Vagina (tissue), 2 donors: ENCODE data around the gene METTL1. TPM values are rescaled to one million over a fixed set of nuclear protein-coding genes. Genes with fewer than 3 reads are reported as not detected.

ENCODE experiments used
- DNase-seq, 2 donors: peaks; one replicate each; pipeline ENCODE4 v3.0.0-alpha.2; 2017; ENCODE audit errors: extremely low spot score in 2 of 2
- H3K27ac ChIP-seq: fragments of 200-600 bp; sonication (generic); one replicate; pipeline ENCODE4 v1.5.1; 2019
- H3K27me3 ChIP-seq: fragments of 200-600 bp; sonication (generic); one replicate; pipeline ENCODE4 v1.5.1; 2019
- H3K36me3 ChIP-seq, 2 donors: fragments of 200-600 bp; sonication (generic); one replicate each; pipeline ENCODE4 v1.5.1; 2017 to 2019
- H3K4me1 ChIP-seq: fragments of 200-600 bp; sonication (generic); one replicate; pipeline ENCODE4 v1.5.1; 2019
- H3K4me3 ChIP-seq, 2 donors: fragments of 200-600 bp; sonication (generic); 1 replicate in 1 of 2; 2 replicates in 1 of 2; pipeline ENCODE4 v1.5.1; 2016 to 2019
- H3K9me3 ChIP-seq: fragments of 200-600 bp; sonication (generic); one replicate; pipeline ENCODE4 v1.5.1; 2019
- POLR2A ChIP-seq, 2 donors: fragments of 450-650 bp; IDR thresholded peaks; one replicate each; pipeline ENCODE4 v1.6.1; 2017; ENCODE audit warnings: antibody characterized with exemption in 2 of 2, mild to moderate bottlenecking in 2 of 2, moderate library complexity in 2 of 2
- POLR2AphosphoS5 ChIP-seq, 2 donors: sonication (generic); formaldehyde crosslinking; IDR thresholded peaks; one replicate each; pipeline ENCODE4 v1.9.0; 2017; ENCODE audit warnings: antibody characterized with exemption in 2 of 2, mild to moderate bottlenecking in 2 of 2, low read depth in 1 of 2; ENCODE audit not compliant: insufficient read depth in 1 of 2
- intact Hi-C: fragments of 100-400 bp; cut with DNase I; formaldehyde crosslinking; loops from one replicate; pipeline ENCODE4 v1.15.1; 2023
- total RNA-seq: library from RNA; depleted of rRNA; stranded (reverse); fragments of >200 nt; gene quantifications from one replicate; pipeline ENCODE4 v1.2.3, GENCODE V29; 2016
- TF ChIP-seq, protein P1 (sequence below), 3 experiments: fragments of 450-650 bp in 2 of 3; fragments of 200-600 bp in 1 of 3; sonication (generic) in 1 of 3; IDR thresholded peaks; one replicate each; pipeline ENCODE4 v1.5.1; 2017 to 2019; ENCODE audit warnings: antibody characterized with exemption in 3 of 3, mild to moderate bottlenecking in 2 of 3, moderate library complexity in 2 of 3

The METTL1 gene
- total RNA-seq, 1 donor from 2014 or later: 10.8 TPM

DNA sequence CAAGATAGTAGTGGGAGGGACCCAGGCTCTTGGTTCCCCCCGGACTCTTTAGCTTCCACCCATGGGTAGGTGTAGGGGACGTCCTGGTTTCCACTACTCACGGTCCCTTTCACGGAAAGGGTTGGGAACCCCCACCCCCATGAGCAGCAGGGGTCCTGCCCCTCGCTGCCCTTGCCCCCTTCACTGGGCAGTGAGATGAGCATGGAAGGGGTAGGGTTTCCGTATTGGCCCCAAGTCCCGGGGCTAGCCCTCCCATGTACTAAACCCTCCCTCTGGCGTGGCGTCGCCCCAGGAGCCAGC, 46.1 kb downstream of the METTL1 start:
- Histone ChIP-seq H3K4me1 (peaks cover 10% of the 10 kb centered on the region), H3K36me3 (peaks cover 0 to 8% of the 10 kb centered on the region in 2 donors), H3K4me3 (peak overlapping the region; percentile 63 to 66), H3K27me3 (no peaks in the 10 kb centered on the region), H3K27ac (peak overlapping the region; percentile 58), H3K9me3 (no peaks in the 10 kb centered on the region)
- DNase-seq: peak in 1 of 2 donors; percentile 89
- no peak for TF ChIP-seq POLR2AphosphoS5 (IDR thresholded peaks at IDR 0.05; ENCODE audit: insufficient read depth in 1 of 2, low read depth in 1 of 2)
- TF ChIP-seq, protein P1, sequence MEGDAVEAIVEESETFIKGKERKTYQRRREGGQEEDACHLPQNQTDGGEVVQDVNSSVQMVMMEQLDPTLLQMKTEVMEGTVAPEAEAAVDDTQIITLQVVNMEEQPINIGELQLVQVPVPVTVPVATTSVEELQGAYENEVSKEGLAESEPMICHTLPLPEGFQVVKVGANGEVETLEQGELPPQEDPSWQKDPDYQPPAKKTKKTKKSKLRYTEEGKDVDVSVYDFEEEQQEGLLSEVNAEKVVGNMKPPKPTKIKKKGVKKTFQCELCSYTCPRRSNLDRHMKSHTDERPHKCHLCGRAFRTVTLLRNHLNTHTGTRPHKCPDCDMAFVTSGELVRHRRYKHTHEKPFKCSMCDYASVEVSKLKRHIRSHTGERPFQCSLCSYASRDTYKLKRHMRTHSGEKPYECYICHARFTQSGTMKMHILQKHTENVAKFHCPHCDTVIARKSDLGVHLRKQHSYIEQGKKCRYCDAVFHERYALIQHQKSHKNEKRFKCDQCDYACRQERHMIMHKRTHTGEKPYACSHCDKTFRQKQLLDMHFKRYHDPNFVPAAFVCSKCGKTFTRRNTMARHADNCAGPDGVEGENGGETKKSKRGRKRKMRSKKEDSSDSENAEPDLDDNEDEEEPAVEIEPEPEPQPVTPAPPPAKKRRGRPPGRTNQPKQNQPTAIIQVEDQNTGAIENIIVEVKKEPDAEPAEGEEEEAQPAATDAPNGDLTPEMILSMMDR (IDR thresholded peaks at IDR 0.05): no peak
- no peak for TF ChIP-seq POLR2A (IDR thresholded peaks at IDR 0.05)
- intact Hi-C loops: loop anchor here (2.0 kb wide), 1 partner anchor 57 kb away; the partner anchor contains the start of gene TSFM

DNA sequence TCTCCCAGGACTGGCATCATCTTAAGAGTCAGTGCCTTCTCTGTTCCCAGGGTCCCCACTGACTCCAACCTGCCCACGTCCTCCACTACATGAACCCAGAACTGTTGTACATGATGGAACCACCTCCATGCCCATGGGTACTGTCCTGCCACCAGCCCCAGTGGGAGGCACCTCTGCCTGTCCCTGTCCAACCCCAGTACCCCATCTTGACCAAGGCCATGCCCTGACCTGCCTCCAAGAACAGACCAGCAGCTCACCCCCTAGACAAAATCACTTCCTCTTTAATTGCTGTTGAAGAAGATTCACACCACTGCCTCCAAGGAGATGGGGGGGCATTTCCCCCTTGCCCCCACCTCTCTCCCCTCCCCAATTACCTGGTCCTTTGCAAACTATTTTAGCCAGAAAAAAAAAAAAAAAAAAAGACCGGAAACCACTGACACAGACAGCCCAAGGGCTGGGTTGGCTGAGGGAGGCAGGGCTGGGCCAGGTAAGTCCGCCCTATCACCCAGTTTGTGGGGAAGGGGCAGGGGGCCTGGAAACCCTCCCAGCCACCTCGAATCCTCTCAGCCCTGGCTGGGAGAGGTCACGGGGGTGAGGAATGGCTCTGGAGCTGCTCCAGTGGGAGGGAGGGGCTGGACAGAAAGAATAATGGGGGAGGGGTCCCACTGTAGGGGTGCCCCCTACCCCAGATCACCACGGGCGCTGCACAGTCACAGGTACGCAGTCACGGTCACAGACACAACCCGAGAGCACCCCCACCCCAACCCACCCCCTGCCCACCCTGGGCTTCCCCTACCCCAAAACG, 46.8 kb downstream of the METTL1 start:
- Histone ChIP-seq H3K36me3 (peaks cover 0 to 15% of the 10 kb centered on the region in 2 donors), H3K9me3 (no peaks in the 10 kb centered on the region), H3K27me3 (no peaks in the 10 kb centered on the region), H3K4me3 (peak overlapping the region in 1 of 2 donors; percentile 66), H3K27ac (no peak overlapping the region), H3K4me1 (peaks cover 10% of the 10 kb centered on the region)
- DNase-seq: peak; percentile 43 to 81
- intact Hi-C loops: loop anchor here (2.0 kb wide), 1 partner anchor 58 kb away; the partner anchor contains the start of gene TSFM
- TF ChIP-seq POLR2A (IDR thresholded peaks at IDR 0.05) (no peak), POLR2AphosphoS5 (IDR thresholded peaks at IDR 0.05; ENCODE audit: insufficient read depth in 1 of 2, low read depth in 1 of 2) (no peak)
- TF ChIP-seq, protein P1 (IDR thresholded peaks at IDR 0.05): no peak

DNA sequence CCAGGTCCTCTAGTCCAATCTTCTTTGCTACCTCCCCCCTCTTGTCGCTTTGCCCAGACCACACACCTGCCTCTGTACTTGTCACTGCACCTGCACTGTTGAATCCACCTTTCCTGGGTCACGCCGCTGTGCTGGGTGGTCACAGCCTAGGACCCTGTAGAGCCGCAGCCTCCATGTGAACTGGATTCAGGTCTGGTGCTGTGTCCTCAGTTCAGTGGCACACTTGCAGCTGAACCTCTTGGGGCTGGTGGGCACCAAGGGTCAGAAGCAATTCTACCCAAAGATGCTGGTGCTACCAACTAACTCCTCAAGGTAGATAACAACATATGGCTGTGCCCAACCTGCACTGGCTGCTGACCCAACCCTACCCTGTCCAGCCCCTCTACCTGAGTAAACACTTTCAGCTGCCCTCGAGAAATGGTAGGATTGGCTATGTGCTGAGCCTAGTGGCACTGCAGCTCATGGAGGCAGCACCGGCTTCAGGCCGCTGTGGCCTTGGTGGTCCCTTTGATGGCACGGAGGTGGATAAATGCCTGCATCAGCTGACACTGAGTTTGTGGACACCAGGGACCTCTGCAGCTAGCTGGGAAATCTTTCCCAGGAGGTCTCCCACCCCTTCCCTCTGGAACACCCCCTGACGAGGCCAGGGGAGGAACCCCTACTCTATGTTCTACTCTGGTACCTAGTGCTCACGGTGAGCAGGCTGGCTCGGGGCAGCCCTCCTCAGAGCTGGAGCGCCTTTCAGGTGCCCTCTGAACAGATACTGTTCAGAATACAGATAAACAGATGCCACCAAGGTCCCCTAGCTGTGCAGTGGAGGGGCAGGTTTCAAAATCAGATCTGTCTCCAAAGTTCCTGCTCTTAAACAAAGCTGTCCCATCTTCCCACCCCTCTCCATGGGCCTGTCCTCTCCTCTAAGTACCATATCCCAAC, 47.6 kb downstream of the METTL1 start:
- H3K27me3 ChIP-seq: no peaks in the 10 kb centered on the region
- peaks cover 0 to 24% of the 10 kb centered on the region in 2 donors for H3K36me3 ChIP-seq
- no peak overlapping the region for H3K27ac ChIP-seq
- TF ChIP-seq POLR2AphosphoS5 (IDR thresholded peaks at IDR 0.05; ENCODE audit: insufficient read depth in 1 of 2, low read depth in 1 of 2) (no peak), POLR2A (IDR thresholded peaks at IDR 0.05) (no peak)
- TF ChIP-seq, protein P1 (IDR thresholded peaks at IDR 0.05): no peak
- DNase-seq: peak in 1 of 2 donors; percentile 84
- no peak overlapping the region for H3K4me3 ChIP-seq
- no peaks in the 10 kb centered on the region for H3K9me3 ChIP-seq
- intact Hi-C loops: loop anchor here (2.0 kb wide), 1 partner anchor 59 kb away; the partner anchor contains the start of gene TSFM
- peaks cover 10% of the 10 kb centered on the region for H3K4me1 ChIP-seq

DNA sequence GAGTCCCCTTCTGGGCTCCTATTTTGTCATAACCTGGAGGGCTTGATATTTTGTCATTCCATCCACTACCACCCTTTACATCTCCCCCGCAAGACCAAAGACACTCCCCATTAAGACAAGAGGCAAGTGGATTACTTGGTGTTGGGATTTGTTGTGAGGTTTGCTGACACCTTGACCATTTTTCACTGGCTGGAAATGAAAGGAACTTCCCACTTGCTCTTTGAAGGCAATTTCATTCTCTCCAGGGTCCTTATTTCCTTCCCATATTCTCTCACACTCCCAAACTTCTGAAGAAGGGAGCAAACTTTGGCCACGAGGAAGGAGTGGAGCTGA, 48.3 kb downstream of the METTL1 start:
- Histone ChIP-seq H3K36me3 (peaks cover 0 to 30% of the 10 kb centered on the region in 2 donors), H3K4me3 (no peak overlapping the region), H3K9me3 (no peaks in the 10 kb centered on the region), H3K4me1 (peaks cover 10% of the 10 kb centered on the region), H3K27me3 (no peaks in the 10 kb centered on the region), H3K27ac (no peak overlapping the region)
- intact Hi-C loops: no loop called here
- no peak for TF ChIP-seq POLR2A (IDR thresholded peaks at IDR 0.05)
- no peak for TF ChIP-seq POLR2AphosphoS5 (IDR thresholded peaks at IDR 0.05; ENCODE audit: insufficient read depth in 1 of 2, low read depth in 1 of 2)
- no peak for DNase-seq
